Activated T-cell treated with anti-CD3 and anti-CD28 coated beads, Interleukin-2, amount 50 U/mL, for 72 hours (primary cell): Measurements from ENCODE around the gene KCTD16. TPM values are rescaled to one million over a fixed set of nuclear protein-coding genes. Genes with fewer than 3 reads are reported as not detected.

Experiments used
- total RNA-seq, 2 donors: library from RNA; stranded (reverse); gene quantifications; one replicate each; pipeline ENCODE4 v1.2.3, GENCODE V29; 2022

Gene KCTD16
- total RNA-seq, 2 donors from 2014 or later = 0.07 to 0.25 TPM

Other genes starting within 250 kb of the KCTD16 start
- 10 to 100 TPM; 40.9 to 43.7 TPM for gene YIPF5, start 214 bp upstream of the KCTD16 start, total RNA-seq